ENCODE measurements around the gene RIPOR3. TPM values are rescaled to one million over a fixed set of nuclear protein-coding genes. Genes with fewer than 3 reads are reported as not detected.
A peak's percentile ranks its signal among the peaks of the same experiment; 100 is the strongest.
"Not testable (repeated sequence)": the region's sequence is repeated elsewhere in the genome, so short reads cannot be mapped to it uniquely, and the experiment has no call there.

RIPOR3 gene
- total RNA-seq, 1 donor from 2014 or later = 0.68 TPM

DNA sequence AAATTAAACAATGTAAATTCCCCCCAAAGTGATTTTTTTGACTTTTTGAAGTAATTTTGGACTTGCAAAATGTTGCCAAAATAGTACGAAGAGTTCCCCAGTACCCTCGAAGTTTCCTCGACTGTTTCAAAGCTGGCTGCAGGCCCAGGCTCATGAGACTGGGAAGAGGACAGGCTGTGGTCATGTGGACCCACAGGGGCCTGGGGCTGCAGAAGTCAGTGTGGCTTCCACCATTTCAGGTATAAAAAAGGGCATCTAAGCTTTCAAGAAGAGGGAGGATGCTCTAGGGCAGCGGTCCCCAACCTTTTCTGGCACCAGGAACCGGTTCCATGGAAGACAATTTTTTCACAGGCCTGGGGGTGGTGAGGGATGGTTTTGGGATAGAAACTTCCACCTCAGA, 106.1 kb downstream of the RIPOR3 start:
- no peak for DNase-seq

DNA sequence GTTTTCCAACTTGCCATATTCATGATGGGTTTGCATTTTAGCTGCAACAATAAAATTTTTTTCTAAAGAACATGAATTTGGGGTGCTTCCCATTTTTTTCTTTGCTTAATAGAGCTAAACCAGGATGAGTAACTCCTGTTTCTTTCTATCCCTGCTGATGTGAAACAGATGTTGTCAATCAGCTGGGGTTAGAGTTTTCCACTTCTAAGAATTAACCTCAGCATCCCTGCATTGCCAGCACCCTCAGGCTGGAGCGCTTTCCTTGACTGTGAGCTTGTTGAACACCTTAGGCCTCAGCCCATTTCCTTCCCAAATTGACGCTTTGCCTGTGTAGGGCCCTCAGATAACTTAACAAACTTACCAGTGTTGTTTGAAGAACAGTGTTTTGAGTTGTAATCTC, 106.7 kb downstream of the RIPOR3 start:
- no peak for DNase-seq

DNA sequence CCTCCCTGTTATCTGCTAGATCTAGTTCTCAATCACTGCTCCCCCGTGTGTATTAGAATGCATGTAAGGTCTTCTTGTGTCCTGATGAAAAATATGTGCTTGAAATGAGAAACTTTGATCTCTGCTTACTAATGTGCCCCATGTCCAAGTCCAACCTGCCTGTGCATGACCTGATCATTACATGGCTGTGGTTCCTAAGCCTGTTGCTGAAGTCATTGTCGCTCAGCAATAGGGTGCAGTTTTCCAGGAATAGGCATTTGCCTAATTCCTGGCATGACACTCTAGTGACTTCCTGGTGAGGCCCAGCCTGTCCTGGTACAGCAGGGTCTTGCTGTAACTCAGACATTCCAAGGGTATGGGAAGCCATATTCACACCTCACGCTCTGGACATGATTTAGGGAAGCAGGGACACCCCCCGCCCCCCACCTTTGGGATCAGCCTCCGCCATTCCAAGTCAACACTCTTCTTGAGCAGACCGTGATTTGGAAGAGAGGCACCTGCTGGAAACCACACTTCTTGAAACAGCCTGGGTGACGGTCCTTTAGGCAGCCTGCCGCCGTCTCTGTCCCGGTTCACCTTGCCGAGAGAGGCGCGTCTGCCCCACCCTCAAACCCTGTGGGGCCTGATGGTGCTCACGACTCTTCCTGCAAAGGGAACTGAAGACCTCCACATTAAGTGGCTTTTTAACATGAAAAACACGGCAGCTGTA, 107.7 kb downstream of the RIPOR3 start:
- no peak for DNase-seq

DNA sequence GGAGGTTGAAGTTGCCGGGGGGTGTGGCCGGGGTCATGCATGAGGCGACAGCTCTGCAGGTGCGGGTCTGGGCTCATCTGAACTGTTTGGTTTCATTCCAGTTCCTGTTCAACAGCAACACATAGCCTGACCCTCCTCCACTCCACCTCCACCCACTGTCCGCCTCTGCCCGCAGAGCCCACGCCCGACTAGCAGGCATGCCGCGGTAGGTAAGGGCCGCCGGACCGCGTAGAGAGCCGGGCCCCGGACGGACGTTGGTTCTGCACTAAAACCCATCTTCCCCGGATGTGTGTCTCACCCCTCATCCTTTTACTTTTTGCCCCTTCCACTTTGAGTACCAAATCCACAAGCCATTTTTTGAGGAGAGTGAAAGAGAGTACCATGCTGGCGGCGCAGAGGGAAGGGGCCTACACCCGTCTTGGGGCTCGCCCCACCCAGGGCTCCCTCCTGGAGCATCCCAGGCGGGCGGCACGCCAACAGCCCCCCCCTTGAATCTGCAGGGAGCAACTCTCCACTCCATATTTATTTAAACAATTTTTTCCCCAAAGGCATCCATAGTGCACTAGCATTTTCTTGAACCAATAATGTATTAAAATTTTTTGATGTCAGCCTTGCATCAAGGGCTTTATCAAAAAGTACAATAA, 108.6 kb downstream of the RIPOR3 start:
- DNase-seq = no peak

DNA sequence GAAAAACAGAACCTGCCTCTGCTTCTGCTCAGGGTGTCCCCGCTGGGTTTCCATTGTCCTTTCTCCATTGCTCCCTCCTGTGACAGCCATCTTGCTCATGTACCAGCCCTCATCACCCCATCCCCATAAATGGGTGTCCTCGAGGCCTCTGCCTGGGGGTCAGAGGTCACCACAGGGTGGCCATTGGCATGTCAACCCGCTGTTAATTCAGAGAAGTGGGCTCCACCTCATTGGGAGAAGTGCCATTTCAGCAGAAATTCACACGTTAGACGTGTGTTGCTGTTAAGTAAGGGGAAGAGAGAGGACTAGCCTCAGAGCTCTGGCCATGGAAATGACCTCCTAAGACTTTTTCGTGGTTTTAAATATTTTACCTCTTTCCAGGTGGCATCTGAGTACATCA, 109.2 kb downstream of the RIPOR3 start:
- no peak for DNase-seq

DNA sequence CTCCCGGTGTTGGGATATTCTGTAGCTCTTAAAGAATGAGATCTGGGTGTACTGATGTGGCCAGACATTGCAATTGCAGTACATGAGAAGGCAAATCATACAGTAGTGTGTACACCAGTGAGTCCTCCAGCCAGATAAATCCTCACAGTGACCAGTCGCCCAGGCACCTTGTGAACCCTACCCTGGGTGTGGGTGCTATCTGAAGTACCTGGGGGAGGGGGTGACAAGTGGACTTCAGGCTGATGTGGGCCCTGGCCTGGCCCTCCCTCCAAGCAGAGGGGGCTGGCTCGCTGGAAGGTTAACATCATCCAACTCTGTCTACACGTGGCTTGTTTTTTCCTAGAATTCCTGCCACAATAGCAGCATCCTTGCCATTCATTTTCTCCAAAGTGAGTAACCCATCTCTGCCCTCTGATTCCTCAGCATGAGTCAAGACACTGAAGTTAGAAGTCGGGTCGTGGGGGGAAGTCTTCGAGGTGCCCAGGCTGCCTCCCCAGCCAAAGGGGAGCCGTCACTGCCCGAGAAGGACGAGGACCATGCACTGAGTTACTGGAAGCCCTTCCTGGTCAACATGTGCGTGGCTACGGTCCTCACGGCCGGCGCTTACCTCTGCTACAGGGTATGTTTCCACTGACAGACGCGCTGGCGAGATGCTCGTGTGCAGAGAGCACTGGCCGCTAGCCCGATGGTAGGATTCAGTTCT, 110.3 kb downstream of the RIPOR3 start:
- no peak for DNase-seq

DNA sequence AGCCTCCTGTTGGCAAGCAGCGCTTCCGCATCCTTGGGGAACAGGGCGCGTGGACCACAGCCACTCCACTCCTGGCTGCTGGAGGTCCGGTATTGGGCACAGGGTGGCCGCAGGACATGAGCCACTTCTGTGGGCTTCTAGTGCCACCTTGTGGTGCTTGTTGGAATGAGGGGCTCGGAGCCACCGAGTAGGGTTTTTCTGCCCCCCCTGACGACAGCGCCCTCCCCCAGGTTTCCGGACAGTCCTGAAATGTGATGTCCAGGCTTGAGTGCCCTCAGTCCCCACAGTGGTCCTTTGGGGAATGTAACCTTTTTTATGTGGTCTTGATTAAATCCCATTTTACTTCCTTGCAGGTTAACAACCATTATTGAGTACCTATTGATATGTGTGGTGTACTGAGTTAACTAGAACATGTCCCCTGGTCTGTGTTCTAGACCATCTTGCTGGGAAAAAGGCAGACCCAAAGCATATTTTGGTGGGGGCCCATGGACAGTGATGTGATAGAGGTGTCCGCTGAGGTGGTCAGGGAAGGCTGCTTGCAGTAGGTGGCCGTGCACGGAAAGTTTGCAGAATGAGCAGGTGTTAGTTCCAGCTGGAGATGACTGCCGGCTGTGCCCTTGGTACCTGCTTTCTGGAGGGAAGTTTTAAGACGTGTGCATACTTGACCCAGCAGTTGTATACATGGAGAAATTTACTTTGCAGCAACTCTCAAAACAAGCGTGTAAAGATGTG, 111.2 kb downstream of the RIPOR3 start:
- peak; percentile 82 for DNase-seq

DNA sequence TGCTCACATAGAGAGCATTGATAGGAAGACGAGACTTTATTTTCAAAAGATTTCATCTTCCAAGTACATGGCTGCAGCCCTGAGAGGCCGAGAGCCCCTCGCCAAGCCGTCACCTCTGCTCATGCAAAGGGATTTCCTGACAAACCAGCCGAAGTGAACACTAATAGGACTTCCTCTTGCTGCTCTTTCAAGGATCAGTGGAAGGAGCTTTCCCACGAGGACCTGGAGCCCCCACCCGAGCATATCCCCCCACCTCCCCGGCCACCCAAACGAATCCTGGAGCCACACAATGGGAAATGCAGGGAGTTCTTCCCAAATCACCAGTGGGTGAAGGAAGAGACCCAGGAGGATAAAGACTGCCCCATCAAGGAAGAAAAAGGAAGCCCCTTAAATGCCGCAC, 111.8 kb downstream of the RIPOR3 start:
- no peak for DNase-seq

DNA sequence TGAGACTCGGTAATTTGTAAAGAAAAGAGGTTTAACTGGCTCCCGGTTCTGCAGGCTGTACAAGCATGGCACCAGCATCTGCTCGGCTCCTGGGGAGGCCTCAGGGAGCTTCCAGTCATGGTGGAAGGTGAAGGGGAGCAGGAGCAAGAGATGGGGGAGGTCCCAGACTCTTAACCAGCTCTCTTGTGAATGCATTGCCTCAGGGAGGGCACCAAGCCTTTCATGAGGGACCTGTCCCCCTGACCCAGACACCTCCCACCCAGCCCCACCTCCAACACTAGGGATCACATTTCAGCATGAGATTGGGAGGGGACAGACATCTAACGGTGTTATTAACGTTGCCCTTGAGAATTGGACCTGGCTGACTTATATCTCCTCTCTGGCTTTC, 112.6 kb downstream of the RIPOR3 start:
- no peak for DNase-seq

DNA sequence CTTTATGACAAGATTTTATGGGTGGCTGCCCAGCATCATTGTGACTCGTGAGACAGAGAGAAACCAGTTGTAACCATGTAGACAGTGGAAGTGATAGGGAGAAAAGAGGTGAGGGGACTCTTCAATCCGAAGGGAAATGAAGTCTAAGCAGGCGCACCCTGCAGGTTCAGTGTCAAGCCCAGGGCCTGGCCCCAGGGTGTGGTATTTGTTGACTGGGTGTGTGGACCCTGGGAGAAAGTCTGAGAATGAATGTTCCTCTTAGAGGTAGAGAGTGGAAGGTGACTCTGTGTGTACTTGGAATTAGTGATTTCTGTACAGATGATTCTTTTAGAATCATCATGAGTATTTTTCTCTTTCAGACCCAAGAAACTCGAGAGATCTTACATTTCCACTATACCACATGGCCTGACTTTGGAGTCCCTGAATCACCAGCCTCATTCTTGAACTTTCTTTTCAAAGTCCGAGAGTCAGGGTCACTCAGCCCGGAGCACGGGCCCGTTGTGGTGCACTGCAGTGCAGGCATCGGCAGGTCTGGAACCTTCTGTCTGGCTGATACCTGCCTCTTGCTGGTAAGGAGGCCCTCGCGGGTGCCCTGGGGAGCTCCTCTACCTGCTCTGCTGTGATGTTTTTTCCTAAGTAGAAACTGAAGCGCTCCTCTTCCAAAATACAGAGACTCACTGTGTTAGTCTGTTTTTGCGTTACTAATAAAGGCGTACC, 113.1 kb downstream of the RIPOR3 start:
- no peak for DNase-seq

DNA sequence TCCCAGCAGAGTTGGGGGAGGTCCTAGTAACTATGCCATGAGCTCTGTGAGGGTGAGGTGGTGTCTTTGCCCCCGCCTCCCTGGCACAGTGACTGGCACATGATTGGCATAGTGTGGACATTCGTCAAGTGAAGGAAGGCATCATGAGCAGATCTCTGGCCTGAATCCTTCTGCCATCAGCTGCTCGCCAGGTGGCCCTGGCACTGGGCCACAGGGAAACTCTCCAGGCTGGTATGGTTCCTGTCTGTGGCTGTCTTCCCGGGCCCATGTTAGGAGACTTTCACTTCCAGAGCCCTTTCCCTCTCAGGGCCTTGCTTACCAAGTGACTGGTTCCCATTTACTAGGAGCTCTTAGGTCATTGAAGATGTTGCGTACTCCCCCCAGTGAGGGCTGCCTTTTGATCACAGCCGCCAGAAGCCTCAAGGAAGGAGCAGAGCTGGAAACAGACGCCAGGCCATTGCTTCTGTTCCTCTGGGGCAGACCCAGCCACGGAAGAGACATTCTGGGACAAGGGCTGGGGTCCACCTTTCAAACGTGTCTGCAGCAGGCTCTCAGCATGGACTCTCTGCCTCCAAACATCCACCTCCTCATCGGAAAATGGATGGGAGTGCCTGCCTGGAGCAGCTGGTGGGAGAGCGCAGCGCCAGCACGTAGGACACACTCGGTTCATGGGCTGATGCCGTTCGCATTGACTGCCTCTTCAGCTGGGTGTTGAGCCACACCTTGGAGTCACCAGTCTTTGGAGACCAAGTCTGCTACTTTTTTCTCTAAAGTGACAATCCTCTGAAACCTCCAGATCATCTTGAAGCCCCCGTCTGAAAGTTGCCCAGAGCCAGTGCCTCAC, 113.9 kb downstream of the RIPOR3 start:
- no peak for DNase-seq

DNA sequence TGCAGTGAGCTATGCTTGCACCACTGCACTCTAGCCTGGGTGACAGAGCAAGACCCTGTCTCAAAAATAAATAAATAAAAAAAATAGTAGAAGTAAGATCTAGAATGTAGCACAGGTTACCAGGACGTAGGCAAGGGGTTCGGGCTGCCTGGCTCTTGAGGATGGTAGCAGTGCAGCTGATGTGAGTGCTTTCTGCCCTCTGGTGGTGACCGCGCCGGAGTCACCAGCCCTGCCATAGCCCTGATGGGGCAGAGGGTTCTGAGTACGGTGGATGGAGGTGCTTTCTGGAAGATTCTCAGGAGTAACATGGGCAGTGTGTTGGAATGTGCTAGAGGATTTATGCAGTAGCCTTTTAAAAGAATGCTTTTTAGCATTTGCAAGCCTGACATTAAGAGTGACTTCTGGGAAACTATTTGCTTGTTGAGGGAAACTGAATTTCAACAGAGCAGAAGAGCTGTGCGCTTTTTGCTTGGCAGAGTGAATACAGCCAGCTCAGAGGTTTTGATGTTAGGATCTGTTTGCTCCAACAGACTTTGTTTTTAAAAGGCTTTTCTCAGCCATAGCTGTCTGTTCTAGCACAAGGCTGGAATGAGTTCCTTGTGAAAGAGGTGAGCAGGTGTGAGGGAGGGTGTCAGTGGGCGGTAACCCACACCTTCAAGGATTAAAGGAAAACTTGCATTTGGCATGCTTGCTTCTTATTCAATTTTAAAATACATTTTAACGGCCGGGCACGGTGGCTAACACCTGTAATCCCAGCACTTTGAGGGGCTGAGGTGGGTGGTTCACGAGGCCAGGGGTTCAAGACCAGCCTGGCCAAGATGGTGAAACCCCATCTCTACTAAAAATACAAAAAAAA, 115.2 kb downstream of the RIPOR3 start:
- peak; percentile 83 for DNase-seq

DNA sequence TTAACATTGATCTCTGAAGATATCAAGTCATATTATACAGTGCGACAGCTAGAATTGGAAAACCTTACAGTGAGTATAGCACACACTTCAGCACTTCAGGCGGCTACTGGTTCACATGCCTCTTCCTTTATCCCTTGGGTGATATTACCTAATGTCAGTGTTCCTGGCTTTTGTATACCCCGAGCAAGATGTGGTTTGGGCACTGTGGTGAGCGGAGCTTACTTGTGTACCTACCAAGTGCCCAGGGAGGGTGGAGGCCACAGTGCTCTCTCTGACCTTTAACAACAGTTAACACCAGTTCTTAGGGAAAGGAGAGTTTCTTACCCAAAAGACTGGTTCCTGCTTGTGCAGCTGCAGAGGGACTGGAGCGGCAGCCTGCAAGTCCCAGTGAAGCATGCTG, 116.8 kb downstream of the RIPOR3 start:
- DNase-seq = no peak

DNA sequence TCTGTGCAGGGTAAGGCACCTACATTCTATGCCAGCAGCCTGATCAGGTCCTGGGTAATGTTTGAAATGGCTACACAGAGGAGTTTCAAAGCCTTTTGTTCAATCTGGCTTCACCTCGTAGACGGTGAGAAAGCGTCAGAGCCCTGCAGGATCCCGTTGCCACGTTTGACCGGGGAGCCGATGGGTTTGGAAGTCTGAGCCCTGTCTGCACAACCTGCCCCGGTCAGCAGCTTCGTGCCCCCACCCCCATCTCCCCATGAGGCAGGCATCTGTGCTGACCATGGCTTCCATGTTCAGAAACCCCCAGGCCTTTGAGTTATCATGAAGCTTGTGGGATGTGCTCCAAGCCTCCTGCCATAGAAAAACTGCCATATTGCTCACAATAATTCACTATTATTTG, 117.2 kb downstream of the RIPOR3 start:
- DNase-seq = no peak

DNA sequence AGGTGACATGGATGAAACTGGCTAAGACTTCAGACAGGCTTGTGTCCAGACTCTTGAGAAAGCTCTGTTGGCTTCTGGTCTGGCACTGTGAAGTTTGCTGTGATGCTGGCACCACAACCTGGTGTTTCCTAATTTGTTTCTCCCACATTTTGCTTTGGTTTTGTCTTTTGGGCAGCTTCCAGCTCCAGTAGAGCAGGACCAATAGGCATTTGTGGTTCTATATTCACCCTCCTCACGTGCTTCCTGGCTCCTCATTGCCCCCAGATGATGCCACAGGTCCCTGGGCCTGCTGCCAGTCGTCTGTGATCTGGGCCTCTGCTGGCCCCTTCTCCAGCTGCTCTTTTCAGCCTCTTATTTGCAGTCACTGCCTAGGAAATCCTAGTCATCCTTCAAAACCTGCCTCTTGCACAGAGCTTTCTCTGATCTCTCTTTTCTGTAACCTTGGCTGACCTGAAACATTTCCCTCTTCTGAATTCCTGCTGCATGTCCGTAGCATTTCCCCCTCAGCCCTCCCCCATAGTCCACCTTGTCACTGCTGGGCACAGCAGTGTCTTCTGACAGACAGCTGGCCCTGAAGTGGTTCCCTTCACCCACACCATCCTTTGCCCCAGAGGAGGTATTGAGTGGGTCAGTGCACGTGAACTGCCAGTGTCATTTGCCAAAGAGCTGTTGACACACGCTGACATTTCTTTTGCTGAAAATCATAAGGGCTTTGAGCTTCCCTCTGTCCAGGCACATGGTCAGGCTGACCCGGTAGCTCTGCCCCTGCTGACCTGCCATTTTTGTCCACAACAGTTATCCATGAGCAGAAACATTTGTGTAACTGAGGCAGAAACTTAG, 118.2 kb downstream of the RIPOR3 start:
- peak; percentile 86 for DNase-seq

DNA sequence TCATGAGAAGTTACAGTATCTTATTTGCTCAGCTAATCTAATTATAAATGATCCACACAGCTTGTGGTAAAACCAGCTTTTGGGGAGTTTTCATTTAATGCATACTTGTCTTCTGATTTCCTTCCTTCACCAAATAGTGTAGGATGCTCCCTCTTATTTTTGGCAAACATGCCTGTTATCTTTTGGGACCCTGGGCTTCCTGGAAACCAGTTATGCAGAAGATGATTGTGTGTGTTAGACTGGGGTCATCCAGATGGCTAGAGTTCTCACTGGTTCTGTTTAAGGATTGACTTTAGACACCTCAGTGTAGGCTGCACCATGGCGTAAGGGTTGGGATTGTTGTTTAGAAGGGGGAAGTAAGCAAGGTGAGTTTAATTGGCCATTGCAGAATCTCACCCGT, 119.9 kb downstream of the RIPOR3 start:
- DNase-seq = peak; percentile 31

DNA sequence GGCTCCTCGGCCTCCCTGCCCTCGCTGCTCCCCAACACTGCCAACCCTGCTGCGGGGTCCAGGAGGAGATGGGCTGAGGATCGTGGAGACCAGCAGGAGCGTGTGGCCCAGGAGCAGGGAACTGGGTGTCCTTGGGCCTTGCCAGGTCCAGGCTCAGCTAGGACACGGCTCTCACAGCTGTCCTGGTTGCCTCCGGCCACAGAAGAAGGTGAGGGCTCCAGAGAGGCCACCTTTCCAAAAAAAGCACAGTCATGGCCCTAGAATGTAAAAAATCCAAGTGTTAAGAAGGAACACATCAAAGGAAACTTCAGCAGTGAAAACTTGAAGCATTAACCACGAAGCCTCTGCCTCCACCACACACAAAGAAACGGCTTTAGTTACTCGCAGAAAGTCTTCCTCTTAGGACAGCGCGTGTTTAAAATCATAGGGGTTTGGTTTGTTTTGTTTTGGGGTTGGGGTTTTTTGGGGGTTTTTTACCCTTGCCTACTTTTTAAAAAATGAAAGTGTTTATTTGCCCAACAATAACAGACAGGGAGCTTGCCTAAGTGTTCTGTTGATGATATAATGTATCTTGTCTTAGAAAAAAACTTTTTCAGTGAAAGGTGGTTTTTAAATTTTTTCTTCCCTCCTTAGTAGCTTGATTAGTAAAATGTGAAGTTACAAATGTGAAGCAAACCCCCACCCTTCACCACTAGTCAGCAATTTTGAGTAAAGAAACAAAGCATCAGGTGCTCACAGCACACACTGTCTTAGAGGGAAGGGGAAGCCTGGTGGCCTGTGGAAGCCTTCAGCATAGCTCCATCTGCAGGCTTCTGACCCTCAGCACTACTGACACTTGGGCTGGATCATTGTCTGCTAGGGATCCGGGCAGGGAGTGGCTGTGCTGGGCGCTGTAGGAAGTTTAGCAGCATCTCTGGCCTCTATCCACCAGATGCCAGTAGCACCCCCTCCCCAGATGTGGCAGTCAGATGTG, 121.2 kb downstream of the RIPOR3 start:
- DNase-seq = peak; percentile 76

DNA sequence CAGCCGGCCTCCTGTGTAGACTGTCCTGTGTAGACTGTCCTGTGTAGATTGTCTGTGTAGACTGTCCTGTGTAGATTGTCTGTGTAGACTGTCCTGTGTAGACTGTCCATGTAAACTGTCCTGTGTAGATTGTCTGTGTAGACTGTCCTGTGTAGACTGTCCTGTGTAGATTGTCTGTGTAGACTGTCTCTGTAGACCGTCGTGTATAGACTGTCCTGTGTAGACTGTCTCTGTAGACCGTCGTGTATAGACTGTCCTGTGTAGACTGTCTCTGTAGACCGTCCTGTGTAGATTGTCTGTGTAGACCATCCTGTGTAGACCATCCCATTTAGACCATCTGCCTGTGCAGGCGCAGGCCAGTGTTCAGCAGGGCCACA, 121.9 kb downstream of the RIPOR3 start:
- DNase-seq = not testable (repeated sequence)

DNA sequence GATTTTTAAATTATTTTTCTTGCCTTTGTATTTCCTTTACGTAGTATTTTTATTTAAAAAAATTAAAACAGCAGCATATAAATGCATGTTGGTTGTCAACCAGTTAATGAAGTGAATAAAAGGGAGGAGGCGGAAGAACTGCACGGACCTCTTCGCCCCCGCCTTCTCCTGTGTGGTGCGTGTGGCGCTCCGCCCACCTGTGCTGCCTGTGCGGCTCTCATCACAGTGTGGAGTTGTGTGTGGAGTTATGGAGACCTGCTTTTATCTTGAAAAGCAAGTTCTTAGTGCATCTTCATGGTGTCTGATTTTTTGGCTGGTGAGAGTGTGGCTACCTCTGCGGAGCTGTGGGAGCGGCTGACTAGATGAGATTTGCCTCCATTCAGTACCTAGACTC, 122.8 kb downstream of the RIPOR3 start:
- no peak for DNase-seq
